ENCODE data around the gene CCDC15.

DNA sequence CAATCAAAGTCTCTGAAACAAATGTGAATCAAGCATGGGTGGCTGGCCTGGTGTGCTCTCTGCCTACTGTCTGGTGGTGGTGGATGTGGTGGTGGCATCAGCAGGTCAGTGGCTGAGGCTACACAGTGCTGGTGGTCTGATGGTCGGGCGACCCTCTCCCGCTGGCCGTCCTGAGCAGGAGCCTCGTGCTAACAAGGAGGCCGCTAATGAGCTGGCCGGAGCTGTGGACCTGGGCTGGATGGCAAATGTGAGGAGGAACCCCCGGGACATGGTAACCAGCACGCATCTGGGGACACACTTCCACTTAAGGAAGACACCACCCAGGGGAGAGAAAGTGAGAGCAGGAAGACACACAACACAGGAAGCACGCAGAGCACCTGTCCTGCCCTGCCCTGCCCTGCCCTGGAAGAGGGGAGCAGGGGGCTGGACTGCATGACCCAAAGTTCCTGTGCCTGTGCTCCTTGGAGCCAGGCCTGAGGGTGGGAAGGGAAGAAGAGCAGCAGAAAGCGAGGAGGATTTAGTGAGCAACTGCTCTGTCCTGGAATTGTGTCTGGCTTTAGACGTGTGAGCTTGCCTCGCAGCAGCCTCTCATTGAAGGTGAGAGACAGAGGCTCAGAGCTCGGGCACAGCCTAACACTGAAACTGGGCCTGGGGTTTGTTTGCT is 132.8 kb downstream of the CCDC15 start:
- no peak for TF ChIP-seq POLR2A (IDR thresholded peaks at IDR 0.05; ENCODE audit: low read length)
- no peak for TF ChIP-seq GATA1 (IDR thresholded peaks at IDR 0.05; ENCODE audit: low read depth, low read length)
